Right ventricle myocardium inferior (tissue), 1 donor: ENCODE data around the gene NFKB1. TPM values are rescaled to one million over a fixed set of nuclear protein-coding genes. Genes with fewer than 3 reads are reported as not detected.
"Not testable (repeated sequence)": the region's sequence is repeated elsewhere in the genome, so short reads cannot be mapped to it uniquely, and the experiment has no call there.

ENCODE experiments used
- ATAC-seq: fragments of 200-7000 bp; cut with Tn5 transposase; one replicate; pipeline ENCODE4 v1.9.1; 2020; ENCODE audit warnings: mild to moderate bottlenecking, moderate library complexity
- DNase-seq: peaks from one replicate; pipeline ENCODE4 v3.0.0; 2021; ENCODE audit errors: missing footprints
- intact Hi-C: fragments of 100-400 bp; cut with DNase I; formaldehyde crosslinking; loops from one replicate; pipeline ENCODE4 v1.11.0; 2022
- long read RNA-seq: library from polyadenylated mRNA; unstranded; transcript quantifications from one replicate; pipeline ENCODE4 v2.0.0, GENCODE V29; 2021
- total RNA-seq: library from RNA; stranded (reverse); fragmentation: NEBNext Ultra II Directional; extraction: Animal tissue kit (Norgen Biotek cat#: 25700); gene quantifications from one replicate; pipeline ENCODE4 v1.2.1, GENCODE V29; 2021
- donor health status: DM: no; HTN: yes; CAD: no; lungs with severe emphysema.

Gene NFKB1, protein sequence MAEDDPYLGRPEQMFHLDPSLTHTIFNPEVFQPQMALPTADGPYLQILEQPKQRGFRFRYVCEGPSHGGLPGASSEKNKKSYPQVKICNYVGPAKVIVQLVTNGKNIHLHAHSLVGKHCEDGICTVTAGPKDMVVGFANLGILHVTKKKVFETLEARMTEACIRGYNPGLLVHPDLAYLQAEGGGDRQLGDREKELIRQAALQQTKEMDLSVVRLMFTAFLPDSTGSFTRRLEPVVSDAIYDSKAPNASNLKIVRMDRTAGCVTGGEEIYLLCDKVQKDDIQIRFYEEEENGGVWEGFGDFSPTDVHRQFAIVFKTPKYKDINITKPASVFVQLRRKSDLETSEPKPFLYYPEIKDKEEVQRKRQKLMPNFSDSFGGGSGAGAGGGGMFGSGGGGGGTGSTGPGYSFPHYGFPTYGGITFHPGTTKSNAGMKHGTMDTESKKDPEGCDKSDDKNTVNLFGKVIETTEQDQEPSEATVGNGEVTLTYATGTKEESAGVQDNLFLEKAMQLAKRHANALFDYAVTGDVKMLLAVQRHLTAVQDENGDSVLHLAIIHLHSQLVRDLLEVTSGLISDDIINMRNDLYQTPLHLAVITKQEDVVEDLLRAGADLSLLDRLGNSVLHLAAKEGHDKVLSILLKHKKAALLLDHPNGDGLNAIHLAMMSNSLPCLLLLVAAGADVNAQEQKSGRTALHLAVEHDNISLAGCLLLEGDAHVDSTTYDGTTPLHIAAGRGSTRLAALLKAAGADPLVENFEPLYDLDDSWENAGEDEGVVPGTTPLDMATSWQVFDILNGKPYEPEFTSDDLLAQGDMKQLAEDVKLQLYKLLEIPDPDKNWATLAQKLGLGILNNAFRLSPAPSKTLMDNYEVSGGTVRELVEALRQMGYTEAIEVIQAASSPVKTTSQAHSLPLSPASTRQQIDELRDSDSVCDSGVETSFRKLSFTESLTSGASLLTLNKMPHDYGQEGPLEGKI
- 20.6 TPM for total RNA-seq
- long read RNA-seq, full-length matches to known transcripts = 27 of 32 reads
- long read RNA-seq, partial matches to known transcripts = 3 of 32 reads
- long read RNA-seq, other reads (novel, unspliced or antisense) = 2 of 32 reads

GRCh38 chr4:102500696-102501446 lies at the start of gene NFKB1:
NFKB1 (plus strand) TSS chr4:102501359; CDS start chr4:102525519, 24,160 bp downstream.
- intact Hi-C loops = loop anchor here (1.0 to 5.0 kb wide), 4 partner anchors 54 to 326 kb away; partner anchors contain the start of gene UBE2D3
- DNase-seq = peak; percentile 90
- ATAC-seq = peak; percentile 65

- intact Hi-C loops = loop anchor here (5.0 kb wide), 1 partner anchor 154 kb away; no protein-coding TSS in a partner anchor
- ATAC-seq (no peak), DNase-seq (no peak)
Observed at GRCh38 chr4:102452854-102453253, 48.3 kb upstream of the NFKB1 start.

DNA sequence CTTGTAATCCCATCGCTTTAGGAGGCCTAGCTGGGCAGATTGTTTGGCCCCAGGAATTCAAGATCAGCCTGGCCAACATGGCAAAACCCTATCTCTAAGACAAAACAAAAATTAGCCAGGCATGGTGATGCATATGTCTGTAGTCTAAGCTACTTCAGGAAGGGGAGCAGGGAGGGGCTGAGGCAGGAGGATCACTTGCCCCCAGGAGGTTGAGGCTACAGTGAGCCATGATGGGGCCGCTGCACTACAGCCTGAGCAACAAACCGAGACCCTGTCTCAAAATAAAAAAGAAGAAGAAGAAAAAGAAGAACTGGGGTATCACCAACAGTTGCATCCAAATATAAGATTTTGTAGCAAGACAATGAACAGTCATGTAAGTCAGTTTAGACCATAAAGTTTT lies 47.3 kb upstream of the NFKB1 start:
- ATAC-seq (no peak), DNase-seq (no peak)
- intact Hi-C loops = loop anchor here (5.0 kb wide), 1 partner anchor 153 kb away; no protein-coding TSS in a partner anchor

GRCh38 chr4:102454268-102454667 lies 46.9 kb upstream of the NFKB1 start:
- ATAC-seq = no peak
- intact Hi-C loops = loop anchor here (5.0 kb wide), 1 partner anchor 153 kb away; no protein-coding TSS in a partner anchor
- DNase-seq = no peak

GRCh38 chr4:102454981-102455685 lies 46.0 kb upstream of the NFKB1 start:
- DNase-seq = no peak
- intact Hi-C loops = loop anchor here (5.0 kb wide), 1 partner anchor 152 kb away; no protein-coding TSS in a partner anchor
- ATAC-seq = no peak

DNA sequence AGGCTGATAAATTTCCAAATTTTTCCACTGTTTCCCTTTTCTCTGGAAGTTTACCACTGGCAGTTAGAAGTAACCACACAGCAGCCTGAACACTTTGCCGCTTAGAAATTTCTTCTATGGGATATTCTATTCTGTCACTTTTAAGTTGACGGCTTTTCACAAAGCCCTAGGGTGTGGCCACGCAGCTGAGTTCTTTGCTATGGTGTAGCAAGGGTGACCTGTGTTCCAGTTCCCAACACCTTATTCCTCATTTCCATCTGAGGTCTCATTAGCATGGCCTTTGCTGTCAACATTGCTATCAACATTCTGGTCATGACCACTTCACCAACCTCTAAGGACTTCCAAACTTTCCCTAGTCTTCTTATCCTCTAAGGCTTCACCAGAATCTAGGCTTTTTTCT lies 45.4 kb upstream of the NFKB1 start:
- no peak for DNase-seq
- no peak for ATAC-seq
- intact Hi-C loops = no loop called here

DNA sequence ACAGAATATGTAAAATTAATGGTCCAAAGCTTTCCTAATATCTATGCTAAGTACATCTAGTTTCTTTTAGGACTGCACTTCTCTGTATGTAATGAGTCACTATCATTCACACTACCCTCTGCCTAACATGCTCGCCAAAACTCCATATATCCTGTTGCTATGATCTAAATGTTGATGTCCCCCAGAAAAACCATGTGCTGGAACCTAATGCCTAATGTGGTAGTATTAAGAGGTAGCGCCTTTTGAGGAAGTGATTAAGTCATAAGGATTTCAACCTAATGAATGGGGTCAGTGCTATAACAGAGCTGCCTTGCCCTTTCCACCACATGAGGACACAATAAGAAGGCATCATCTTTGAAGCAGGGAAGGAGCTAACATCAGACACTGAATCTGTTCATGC lies 34.9 kb upstream of the NFKB1 start:
- no peak for ATAC-seq
- intact Hi-C loops = no loop called here
- DNase-seq = no peak

DNA sequence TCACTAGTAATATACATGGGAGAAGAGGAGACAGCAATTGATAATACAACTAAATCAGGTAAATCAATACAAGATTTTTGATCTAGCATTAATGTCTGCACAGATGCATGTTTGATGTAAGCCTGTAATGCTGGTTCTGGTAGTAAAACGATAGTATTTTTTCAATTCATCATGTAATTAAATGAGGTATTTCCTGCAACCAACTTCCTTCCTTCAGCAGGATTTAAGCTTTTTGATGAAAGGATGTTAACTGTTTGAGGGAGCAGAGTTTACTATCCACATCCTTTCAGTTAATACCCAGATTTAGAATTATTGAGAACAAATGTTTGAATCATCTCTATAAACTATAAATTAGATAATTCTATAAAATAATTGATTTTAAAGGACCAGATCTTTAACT lies 31.4 kb upstream of the NFKB1 start:
- intact Hi-C loops = no loop called here
- DNase-seq (no peak), ATAC-seq (no peak)

DNA sequence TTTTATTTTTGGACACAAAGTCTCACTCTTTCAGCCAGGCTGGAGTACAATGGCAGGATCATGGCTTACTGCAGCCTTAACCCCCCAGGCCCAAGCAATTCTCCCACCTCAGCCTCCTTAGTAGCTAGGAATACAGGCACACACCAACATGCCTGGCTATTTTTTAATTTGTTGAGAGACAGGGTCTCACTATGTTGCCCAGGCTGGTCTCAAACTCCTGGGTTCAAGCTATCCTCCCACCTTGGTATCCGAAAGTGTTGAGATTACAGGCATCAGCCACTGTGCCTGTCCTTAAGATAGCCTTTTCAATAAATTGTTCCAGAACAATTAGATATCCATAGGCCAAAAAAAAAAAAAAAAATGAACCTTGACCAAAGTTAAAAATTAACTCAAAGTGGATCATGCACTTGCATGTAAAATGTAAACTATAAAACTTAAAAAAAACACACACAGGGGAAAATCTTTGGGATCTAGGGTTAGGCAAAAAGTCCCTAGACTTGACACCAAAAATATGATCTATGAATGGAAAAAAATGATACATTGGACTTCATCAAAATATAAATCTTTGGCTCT lies 28.6 kb upstream of the NFKB1 start:
- ATAC-seq (no peak), DNase-seq (no peak)
- intact Hi-C loops = no loop called here

DNA sequence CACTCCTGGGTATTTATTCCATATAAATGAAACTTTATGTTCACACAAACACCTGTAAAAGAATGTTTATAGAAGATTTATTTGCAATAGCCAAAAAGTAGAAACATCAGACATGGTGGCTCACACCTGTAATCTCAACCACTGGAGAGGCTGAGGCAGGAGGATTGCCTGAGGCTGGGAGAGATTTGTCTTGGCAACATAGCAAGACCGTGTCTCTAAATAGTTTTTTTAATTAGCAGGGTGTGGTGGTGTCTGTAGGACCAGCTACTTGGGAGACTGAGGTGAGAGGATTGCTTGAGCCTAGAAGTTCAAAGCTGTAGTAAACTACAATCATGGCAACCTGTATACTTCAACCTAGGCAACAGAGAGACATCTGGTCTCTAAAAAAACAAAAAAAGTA lies 27.7 kb upstream of the NFKB1 start:
- no peak for DNase-seq
- intact Hi-C loops = no loop called here
- no peak for ATAC-seq

GRCh38 chr4:102474736-102475504 lies 26.2 kb upstream of the NFKB1 start:
- DNase-seq (no peak), ATAC-seq (no peak)
- intact Hi-C loops = no loop called here

DNA sequence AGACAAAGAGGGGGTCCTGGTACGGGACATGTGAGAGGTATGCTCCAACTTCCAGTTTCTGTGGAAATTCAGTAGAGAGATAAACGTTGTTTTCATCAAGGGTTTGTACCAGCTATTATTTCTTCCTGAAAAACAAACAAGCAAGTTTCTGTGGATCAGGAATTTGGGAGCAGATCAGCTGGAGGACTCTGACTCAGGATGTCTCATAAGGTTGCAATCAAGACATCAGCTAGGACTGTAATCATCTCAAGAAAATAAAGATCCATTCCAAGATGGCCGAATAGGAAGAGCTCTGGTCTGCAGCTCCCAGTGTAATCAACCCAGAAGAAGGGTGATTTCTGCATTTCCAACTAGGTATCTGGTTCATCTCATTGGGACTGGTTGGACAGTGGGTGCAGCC lies 23.5 kb upstream of the NFKB1 start:
- DNase-seq (no peak), ATAC-seq (no peak)
- intact Hi-C loops = no loop called here

- DNase-seq = no peak
- intact Hi-C loops = no loop called here
Observed at GRCh38 chr4:102478186-102478585, 23.0 kb upstream of the NFKB1 start.

DNA sequence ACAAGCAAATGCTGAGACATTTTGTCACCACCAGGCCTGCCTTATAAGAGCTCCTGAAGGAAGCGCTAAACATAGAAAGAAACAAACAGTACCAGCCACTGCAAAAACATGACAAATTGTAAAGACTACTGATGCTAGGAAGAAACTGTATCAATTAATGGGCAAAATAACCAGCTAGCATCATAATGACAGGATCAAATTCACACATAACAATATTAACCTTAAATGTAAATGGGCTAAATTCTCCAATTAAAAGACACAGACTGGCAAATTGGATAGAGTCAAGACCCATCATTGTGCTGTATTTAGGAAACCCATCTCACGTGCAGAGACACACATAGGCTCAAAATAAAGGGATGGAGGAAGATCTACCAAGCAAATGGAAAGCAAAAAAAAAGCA lies 21.3 kb upstream of the NFKB1 start:
- DNase-seq, ATAC-seq, intact Hi-C loops: not testable (repeated sequence)

More at GRCh38 chr4:102478186-102478585, 23.0 kb upstream of the NFKB1 start:
- ATAC-seq = no peak

- intact Hi-C loops = no loop called here
- DNase-seq (no peak), ATAC-seq (no peak)
Observed at GRCh38 chr4:102483120-102483519, 18.0 kb upstream of the NFKB1 start.

- ATAC-seq, DNase-seq, intact Hi-C loops: not testable (repeated sequence)
Observed at GRCh38 chr4:102483990-102484692, 17.0 kb upstream of the NFKB1 start.
